WTC11 (cell line): ENCODE results near the gene TSBP1.

Source experiments
- ATF1 ChIP-seq: sonication (generic); formaldehyde crosslinking; IDR thresholded peaks from 2 replicates; pipeline ENCODE4 v1.8.1; 2023; ENCODE audit warnings: mild to moderate bottlenecking, moderate library complexity, missing genetic modification reagents
- FOXP1 ChIP-seq: sonication (generic); formaldehyde crosslinking; IDR thresholded peaks from 2 replicates; pipeline ENCODE4 v1.8.0; 2022; ENCODE audit warnings: missing genetic modification reagents, mild to moderate bottlenecking, moderate library complexity, borderline replicate concordance
- NFYB ChIP-seq: sonication (generic); formaldehyde crosslinking; conservative IDR thresholded peaks from 2 replicates; pipeline ENCODE4 v1.8.0; 2022; ENCODE audit warnings: low read depth, missing genetic modification reagents
- TCF7 ChIP-seq: sonication (generic); formaldehyde crosslinking; IDR thresholded peaks from 2 replicates; pipeline ENCODE4 v1.8.0; 2022; ENCODE audit warnings: mild to moderate bottlenecking, low read depth, missing genetic modification reagents, moderate library complexity
- ZNF232 ChIP-seq: sonication (generic); formaldehyde crosslinking; IDR thresholded peaks from 2 replicates; pipeline ENCODE4 v1.8.0; 2022; ENCODE audit warnings: mild to moderate bottlenecking, missing genetic modification reagents
- ZNF263 ChIP-seq: sonication (generic); formaldehyde crosslinking; IDR thresholded peaks from 2 replicates; pipeline ENCODE4 v1.8.1; 2022; ENCODE audit warnings: low read depth, mild to moderate bottlenecking, moderate library complexity, missing genetic modification reagents
- TF ChIP-seq, protein P1 (sequence below): fragments of 200-600 bp; IDR thresholded peaks from 2 replicates; pipeline ENCODE4 v1.8.0; 2022; ENCODE audit warnings: antibody characterized with exemption
- TF ChIP-seq, protein P2 (sequence below): sonication (generic); formaldehyde crosslinking; IDR thresholded peaks from 2 replicates; pipeline ENCODE4 v1.8.0; 2022; ENCODE audit warnings: mild to moderate bottlenecking, missing genetic modification reagents

GRCh38 chr6:32397252-32397920, 25.7 kb upstream of the TSBP1 start:
- TF ChIP-seq, protein P1, sequence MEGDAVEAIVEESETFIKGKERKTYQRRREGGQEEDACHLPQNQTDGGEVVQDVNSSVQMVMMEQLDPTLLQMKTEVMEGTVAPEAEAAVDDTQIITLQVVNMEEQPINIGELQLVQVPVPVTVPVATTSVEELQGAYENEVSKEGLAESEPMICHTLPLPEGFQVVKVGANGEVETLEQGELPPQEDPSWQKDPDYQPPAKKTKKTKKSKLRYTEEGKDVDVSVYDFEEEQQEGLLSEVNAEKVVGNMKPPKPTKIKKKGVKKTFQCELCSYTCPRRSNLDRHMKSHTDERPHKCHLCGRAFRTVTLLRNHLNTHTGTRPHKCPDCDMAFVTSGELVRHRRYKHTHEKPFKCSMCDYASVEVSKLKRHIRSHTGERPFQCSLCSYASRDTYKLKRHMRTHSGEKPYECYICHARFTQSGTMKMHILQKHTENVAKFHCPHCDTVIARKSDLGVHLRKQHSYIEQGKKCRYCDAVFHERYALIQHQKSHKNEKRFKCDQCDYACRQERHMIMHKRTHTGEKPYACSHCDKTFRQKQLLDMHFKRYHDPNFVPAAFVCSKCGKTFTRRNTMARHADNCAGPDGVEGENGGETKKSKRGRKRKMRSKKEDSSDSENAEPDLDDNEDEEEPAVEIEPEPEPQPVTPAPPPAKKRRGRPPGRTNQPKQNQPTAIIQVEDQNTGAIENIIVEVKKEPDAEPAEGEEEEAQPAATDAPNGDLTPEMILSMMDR, result no peak
- TF ChIP-seq TCF7 (CRISPR knock-in tag), result no peak
- no peak for TF ChIP-seq ZNF232 (CRISPR knock-in tag)
- TF ChIP-seq NFYB (CRISPR knock-in tag), result no peak
- no peak for TF ChIP-seq FOXP1 (CRISPR knock-in tag)
- TF ChIP-seq ATF1, result no peak
- TF ChIP-seq ZNF263 (CRISPR knock-in tag), result no peak
- TF ChIP-seq, protein P2, sequence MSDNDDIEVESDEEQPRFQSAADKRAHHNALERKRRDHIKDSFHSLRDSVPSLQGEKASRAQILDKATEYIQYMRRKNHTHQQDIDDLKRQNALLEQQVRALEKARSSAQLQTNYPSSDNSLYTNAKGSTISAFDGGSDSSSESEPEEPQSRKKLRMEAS (CRISPR knock-in tag), result no peak
